GM12874 (cell line): ENCODE results near the gene SNX30.

Source experiments
- TF ChIP-seq, protein P1 (sequence below): IDR thresholded peaks from 2 replicates; pipeline ENCODE4 v1.5.1; 2011; ENCODE audit warnings: low read depth, mild to moderate bottlenecking, control low read depth, low read length, moderate library complexity; ENCODE audit not compliant: insufficient read depth

The SNX30 gene

DNA sequence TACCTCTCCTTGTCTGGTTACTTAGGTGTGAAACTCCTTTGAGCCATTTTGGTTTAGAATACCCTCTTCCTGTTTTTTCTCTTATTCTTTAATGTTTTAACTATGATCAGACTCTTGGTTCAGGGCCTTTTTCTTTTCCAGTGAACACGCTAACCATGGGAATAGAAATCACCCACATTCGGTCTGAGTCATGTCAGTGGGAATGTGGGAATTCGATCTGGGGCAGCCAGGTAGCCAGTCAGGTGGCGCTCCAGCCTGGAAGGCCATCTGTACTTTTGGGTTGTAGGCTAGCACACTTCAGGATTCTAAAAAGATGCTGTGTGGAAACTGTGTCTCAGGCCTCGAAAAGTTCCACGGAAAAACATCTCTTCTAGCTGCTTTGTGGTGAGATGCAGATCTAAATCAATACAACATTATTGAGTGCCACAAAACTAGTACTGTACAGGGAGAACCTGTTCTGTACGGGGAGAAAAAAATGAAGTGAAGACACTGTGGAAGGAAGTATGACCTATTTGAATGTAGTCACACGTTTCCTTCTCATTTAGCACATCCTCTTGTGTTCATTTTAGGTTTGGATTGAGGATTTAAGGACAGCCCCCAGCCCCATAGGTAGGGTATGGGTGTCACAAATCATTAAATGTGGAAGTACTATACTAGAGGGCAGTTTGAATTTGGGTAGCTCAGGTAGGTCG, 36.4 kb downstream of the SNX30 start:
- TF ChIP-seq, protein P1, sequence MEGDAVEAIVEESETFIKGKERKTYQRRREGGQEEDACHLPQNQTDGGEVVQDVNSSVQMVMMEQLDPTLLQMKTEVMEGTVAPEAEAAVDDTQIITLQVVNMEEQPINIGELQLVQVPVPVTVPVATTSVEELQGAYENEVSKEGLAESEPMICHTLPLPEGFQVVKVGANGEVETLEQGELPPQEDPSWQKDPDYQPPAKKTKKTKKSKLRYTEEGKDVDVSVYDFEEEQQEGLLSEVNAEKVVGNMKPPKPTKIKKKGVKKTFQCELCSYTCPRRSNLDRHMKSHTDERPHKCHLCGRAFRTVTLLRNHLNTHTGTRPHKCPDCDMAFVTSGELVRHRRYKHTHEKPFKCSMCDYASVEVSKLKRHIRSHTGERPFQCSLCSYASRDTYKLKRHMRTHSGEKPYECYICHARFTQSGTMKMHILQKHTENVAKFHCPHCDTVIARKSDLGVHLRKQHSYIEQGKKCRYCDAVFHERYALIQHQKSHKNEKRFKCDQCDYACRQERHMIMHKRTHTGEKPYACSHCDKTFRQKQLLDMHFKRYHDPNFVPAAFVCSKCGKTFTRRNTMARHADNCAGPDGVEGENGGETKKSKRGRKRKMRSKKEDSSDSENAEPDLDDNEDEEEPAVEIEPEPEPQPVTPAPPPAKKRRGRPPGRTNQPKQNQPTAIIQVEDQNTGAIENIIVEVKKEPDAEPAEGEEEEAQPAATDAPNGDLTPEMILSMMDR, result no peak

DNA sequence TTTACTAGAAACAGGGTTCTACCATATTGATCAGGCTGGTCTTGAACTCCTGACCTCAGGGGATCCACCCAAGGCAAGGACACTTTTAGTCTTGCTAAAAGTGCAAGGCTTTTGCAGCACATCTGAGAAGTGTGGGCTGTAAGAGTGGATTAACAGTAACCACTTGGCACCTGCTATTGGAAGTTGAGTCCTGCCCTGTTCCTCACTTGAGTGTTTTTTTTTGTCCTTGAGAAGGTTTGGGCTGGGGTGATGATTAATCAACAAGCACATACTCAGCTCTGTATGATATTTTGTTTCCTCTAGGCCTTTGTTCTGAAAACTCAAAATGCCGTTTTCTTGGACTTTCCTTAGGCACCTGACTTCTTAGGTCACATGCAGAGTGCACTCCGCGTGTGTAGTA, 37.4 kb downstream of the SNX30 start:
- TF ChIP-seq, protein P1, result no peak

DNA sequence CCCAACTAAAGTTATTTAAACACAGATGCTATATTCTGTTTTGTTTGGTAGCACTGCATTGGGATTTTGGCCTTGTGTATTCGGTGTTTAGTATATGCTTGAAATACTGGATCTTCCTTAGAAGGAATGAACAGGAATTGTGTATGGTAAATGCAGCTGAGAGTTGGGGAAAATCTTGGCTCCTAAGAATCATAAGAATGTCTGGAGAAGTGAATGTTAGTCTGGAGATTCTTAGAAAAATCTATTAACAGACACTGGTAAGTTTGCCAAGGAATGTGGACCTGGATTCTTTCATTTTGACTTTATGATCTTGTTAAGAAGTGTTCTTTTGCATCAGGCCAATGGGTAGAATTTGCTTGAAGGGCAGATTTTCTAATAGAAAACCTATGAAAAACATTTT, 38.9 kb downstream of the SNX30 start:
- TF ChIP-seq, protein P1, result no peak

DNA sequence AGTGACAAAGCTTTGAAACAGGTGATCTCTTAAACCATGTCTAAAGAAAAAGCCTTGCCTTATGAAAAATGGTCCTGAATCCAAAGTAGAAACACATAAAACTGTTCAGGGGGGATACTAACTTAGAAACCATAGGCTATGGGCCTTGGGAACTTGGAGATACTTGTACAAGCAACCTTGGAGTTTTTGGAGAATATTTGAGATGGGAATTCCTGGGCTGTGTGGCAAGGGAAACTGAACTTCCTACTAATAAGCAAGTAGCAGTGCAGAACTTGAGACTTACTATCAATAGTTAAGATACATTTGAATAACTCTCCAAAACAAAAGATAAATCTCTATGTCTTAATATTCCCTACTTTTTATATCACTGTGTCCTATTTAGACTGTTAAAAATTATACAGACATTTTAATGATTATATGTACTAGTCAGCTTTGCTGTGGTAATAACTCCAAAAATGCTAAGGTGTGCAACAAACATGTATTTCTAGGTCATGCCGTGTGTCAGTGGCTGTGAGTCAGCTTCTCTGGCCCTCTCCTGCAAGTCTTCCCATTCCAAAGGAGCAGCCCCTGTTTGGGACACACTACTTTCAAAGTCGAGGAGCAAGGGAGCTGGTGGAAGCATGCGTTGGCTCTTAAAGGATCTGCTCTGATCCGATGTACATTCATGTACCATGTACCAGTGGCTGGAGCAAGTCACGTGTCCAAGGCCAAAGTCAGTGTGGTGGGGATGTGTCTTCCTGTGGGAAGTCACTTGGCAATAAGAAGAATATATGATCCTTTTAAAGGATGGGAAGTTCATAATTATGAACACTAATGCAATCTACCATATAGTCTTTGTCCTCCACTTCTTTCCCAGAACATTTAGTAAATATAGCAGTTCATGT, 39.6 kb downstream of the SNX30 start:
- TF ChIP-seq, protein P1, result no peak

DNA sequence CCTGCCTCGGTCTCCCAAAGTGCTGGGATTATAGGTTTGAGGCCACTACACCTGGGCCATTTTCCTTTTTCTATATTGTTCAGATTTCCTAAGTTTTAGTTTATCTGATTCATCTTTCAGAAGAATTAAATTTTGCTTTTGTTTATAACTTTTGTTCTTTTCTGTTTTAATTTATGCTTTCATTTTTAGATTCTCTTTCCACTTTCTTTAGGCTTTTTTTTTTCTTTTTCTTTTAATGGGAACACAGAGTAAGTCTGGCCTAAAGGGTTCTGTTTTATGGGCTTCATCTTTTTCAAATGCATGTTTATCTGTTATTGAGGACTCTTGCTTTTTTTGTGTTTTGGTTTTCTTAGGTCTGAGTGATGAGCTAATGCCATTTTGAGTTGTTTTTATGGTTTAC, 42.1 kb downstream of the SNX30 start:
- TF ChIP-seq, protein P1, result no peak

DNA sequence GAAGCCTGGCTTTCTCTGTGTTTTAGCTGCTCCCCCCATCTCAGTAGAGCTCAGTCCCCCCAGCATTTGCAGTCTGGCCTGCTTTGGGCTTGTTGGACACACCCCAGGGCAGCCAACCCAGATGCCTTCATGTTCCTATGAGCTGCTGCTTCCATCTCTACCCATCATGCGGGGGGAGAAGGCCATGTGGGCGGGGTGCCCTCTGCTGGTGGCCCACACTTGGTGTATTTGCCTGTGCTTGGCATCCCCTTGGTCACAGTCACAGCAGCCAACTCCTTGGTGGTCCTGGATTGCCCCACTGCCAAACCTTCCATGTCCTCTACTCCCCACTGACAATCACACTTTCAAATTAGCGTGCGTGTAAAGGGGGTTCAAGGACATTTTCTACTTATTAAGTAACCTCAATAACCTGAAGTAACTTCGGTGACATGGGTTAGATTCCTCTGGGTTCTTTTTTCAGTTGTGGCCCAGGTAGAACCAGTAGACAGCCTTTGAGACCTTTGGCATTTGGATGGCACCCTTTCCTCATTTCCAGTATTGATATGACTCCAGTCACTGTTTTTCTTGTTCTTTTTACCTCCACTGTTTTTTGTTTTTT, 42.8 kb downstream of the SNX30 start:
- TF ChIP-seq, protein P1, result peak; percentile 96

DNA sequence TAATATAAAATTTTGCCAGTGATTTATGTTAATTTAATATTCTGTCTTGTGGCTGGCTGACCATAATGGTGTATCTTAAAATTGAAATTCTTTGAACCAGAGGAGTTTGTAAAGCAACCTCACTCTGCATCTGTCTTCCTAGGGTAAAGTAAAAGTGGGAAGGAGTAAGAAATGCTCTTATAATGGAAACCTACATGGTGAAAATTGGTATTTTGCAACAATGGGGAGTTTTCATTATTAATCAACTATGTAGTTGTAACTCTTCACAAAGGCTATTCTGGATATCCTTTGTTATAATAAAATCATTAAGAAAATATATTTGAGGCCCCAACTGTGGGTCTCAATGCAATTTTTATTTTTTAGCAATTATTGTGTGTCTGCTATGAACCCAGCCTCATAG, 44.2 kb downstream of the SNX30 start:
- TF ChIP-seq, protein P1, result no peak
